ENCODE measurements around the gene ZAP70.

Gene ZAP70

GRCh38 chr2:97718051-97718882, 4.9 kb downstream of the ZAP70 start:
- no peak for DNase-seq

- DNase-seq: no peak
Observed at GRCh38 chr2:97718942-97719341, 5.6 kb downstream of the ZAP70 start.

- no peak for DNase-seq
Observed at GRCh38 chr2:97719362-97720155, 6.2 kb downstream of the ZAP70 start.

GRCh38 chr2:97720746-97721145, 7.4 kb downstream of the ZAP70 start:
- no peak for DNase-seq

- DNase-seq: no peak
Observed at GRCh38 chr2:97722227-97722626, 8.9 kb downstream of the ZAP70 start.

GRCh38 chr2:97723156-97724072, 10.0 kb downstream of the ZAP70 start:
- no peak for DNase-seq

- DNase-seq: no peak
Observed at GRCh38 chr2:97724073-97724410, 10.7 kb downstream of the ZAP70 start.

- DNase-seq: no peak
Observed at GRCh38 chr2:97724501-97724900, 11.1 kb downstream of the ZAP70 start.

- no peak for DNase-seq
Observed at GRCh38 chr2:97724946-97725688, 11.7 kb downstream of the ZAP70 start.

GRCh38 chr2:97726261-97727064, 13.1 kb downstream of the ZAP70 start:
- DNase-seq: no peak

GRCh38 chr2:97727296-97727695, 13.9 kb downstream of the ZAP70 start:
- no peak for DNase-seq

- no peak for DNase-seq
Observed at GRCh38 chr2:97728091-97728731, 14.8 kb downstream of the ZAP70 start.

GRCh38 chr2:97730245-97730644, 16.9 kb downstream of the ZAP70 start:
- DNase-seq: no peak

- DNase-seq: no peak
Observed at GRCh38 chr2:97731274-97732020, 18.1 kb downstream of the ZAP70 start.

GRCh38 chr2:97732436-97733340, 19.3 kb downstream of the ZAP70 start:
- no peak for DNase-seq

GRCh38 chr2:97733341-97734035, 20.1 kb downstream of the ZAP70 start:
- no peak for DNase-seq

GRCh38 chr2:97734061-97735051, 21.0 kb downstream of the ZAP70 start:
- no peak for DNase-seq
